Activated T-cell treated with anti-CD3 and anti-CD28 coated beads for 24 hours (primary cell): ENCODE measurements around the gene CHST11.

Experiments used
- DNase-seq: peaks from one replicate; pipeline ENCODE4 v3.0.0-alpha.2; 2020; ENCODE audit warnings: low read depth

Gene CHST11

GRCh38 chr12:104630230-104630670 is 173.5 kb downstream of the CHST11 start:
- DNase-seq, result no peak

- DNase-seq, result no peak
Observed at GRCh38 chr12:104631867-104632266, 175.1 kb downstream of the CHST11 start.

GRCh38 chr12:104632724-104633201 is 176.0 kb downstream of the CHST11 start:
- DNase-seq, result no peak

- no peak for DNase-seq
Observed at GRCh38 chr12:104634044-104634443, 177.3 kb downstream of the CHST11 start.

GRCh38 chr12:104634852-104635251 is 178.1 kb downstream of the CHST11 start:
- DNase-seq, result no peak

GRCh38 chr12:104635607-104636343 is 179.0 kb downstream of the CHST11 start:
- DNase-seq, result no peak

GRCh38 chr12:104636496-104636895 is 179.7 kb downstream of the CHST11 start:
- no peak for DNase-seq

- DNase-seq, result no peak
Observed at GRCh38 chr12:104637604-104638003, 180.9 kb downstream of the CHST11 start.

GRCh38 chr12:104638218-104638850 is 181.6 kb downstream of the CHST11 start:
- DNase-seq, result no peak

GRCh38 chr12:104638851-104639240 is 182.1 kb downstream of the CHST11 start:
- DNase-seq, result no peak

GRCh38 chr12:104640956-104641355 is 184.2 kb downstream of the CHST11 start:
- no peak for DNase-seq

GRCh38 chr12:104641862-104642261 is 185.1 kb downstream of the CHST11 start:
- no peak for DNase-seq

- no peak for DNase-seq
Observed at GRCh38 chr12:104643093-104643818, 186.5 kb downstream of the CHST11 start.

GRCh38 chr12:104643819-104644669 is 187.3 kb downstream of the CHST11 start:
- no peak for DNase-seq

- DNase-seq, result no peak
Observed at GRCh38 chr12:104648756-104649155, 192.0 kb downstream of the CHST11 start.

- no peak for DNase-seq
Observed at GRCh38 chr12:104649217-104649824, 192.6 kb downstream of the CHST11 start.

GRCh38 chr12:104649921-104650320 is 193.2 kb downstream of the CHST11 start:
- DNase-seq, result no peak

GRCh38 chr12:104650541-104650940 is 193.8 kb downstream of the CHST11 start:
- DNase-seq, result no peak

- DNase-seq, result no peak
Observed at GRCh38 chr12:104651811-104652210, 195.1 kb downstream of the CHST11 start.

- DNase-seq, result no peak
Observed at GRCh38 chr12:104652358-104652757, 195.6 kb downstream of the CHST11 start.

- DNase-seq, result no peak
Observed at GRCh38 chr12:104652910-104653309, 196.2 kb downstream of the CHST11 start.
